Measurements from ENCODE around the gene NISCH.

NISCH gene

GRCh38 chr3:52455283-52456168 lies at the start of gene NISCH:
NISCH (plus strand) TSS chr3:52455604; CDS start chr3:52455642, 38 bp downstream.
- DNase-seq = peak; percentile 91 to 98 (median 94)

- DNase-seq = no peak
Measured at GRCh38 chr3:52406231-52406661, 49.2 kb upstream of the NISCH start.

GRCh38 chr3:52406791-52407510 lies 48.5 kb upstream of the NISCH start:
- DNase-seq = no peak

- DNase-seq = no peak
Measured at GRCh38 chr3:52407779-52408178, 47.6 kb upstream of the NISCH start.

GRCh38 chr3:52408466-52408865 lies 46.9 kb upstream of the NISCH start:
- no peak for DNase-seq

GRCh38 chr3:52415800-52416199 lies 39.6 kb upstream of the NISCH start:
- DNase-seq = no peak

GRCh38 chr3:52420388-52420787 lies 35.0 kb upstream of the NISCH start:
- no peak for DNase-seq

- DNase-seq = no peak
Measured at GRCh38 chr3:52422669-52423068, 32.7 kb upstream of the NISCH start.

GRCh38 chr3:52423173-52423572 lies 32.2 kb upstream of the NISCH start:
- DNase-seq = no peak

- peak in 4 of 6 experiments; percentile 8 to 39 (median 17) for DNase-seq
Measured at GRCh38 chr3:52428151-52429005, 27.0 kb upstream of the NISCH start.

GRCh38 chr3:52429031-52429430 lies 26.4 kb upstream of the NISCH start:
- DNase-seq = no peak

GRCh38 chr3:52429779-52430415 lies 25.5 kb upstream of the NISCH start:
- no peak for DNase-seq

GRCh38 chr3:52430416-52430810 lies 25.0 kb upstream of the NISCH start:
- DNase-seq = no peak

- no peak for DNase-seq
Measured at GRCh38 chr3:52431459-52432223, 23.8 kb upstream of the NISCH start.

- DNase-seq = no peak
Measured at GRCh38 chr3:52432225-52432624, 23.2 kb upstream of the NISCH start.

- DNase-seq = no peak
Measured at GRCh38 chr3:52432691-52433141, 22.7 kb upstream of the NISCH start.

- no peak for DNase-seq
Measured at GRCh38 chr3:52433328-52433995, 21.9 kb upstream of the NISCH start.

GRCh38 chr3:52433996-52434479 lies 21.4 kb upstream of the NISCH start:
- DNase-seq = no peak

GRCh38 chr3:52434491-52435115 lies 20.8 kb upstream of the NISCH start:
- no peak for DNase-seq
